IMR-90 (cell line): ENCODE data around the gene TTC28. TPM values are rescaled to one million over a fixed set of nuclear protein-coding genes. Genes with fewer than 3 reads are reported as not detected.
A peak's percentile ranks its signal among the peaks of the same experiment; 100 is the strongest.

Experiments
- ATAC-seq: fragments of 200-7000 bp; cut with Tn5 transposase; 2 replicates; pipeline ENCODE4 v1.9.1; 2020; ENCODE audit warnings: low read depth, mild to moderate bottlenecking, moderate library complexity
- BruUV-seq: library from RNA; stranded (reverse); fragments of 400-500 nt; replicated peaks from 2 replicates; lab custom pipeline; 2021; lab: Mats Ljungman, UMichigan
- CTCF ChIA-PET: fragments of 300-600 bp; formaldehyde crosslinking; extraction: SDS; loops from one replicate; lab custom pipeline; 2021; ENCODE audit warnings: antibody characterized with exemption; lab: Yijun Ruan, JAX
- POLR2A ChIA-PET: fragments of 300-600 bp; sonication (Branson Sonifier 250); formaldehyde crosslinking; loops from one replicate; lab custom pipeline; 2022; ENCODE audit warnings: antibody characterized with exemption; ENCODE audit not compliant: unreplicated experiment; lab: Charles Lee
- DNase-seq: peaks from one replicate; pipeline ENCODE4 v3.0.0; 2013
- H2AFZ ChIP-seq: replicated peaks from 2 replicates; pipeline ENCODE3; 2013; ENCODE audit warnings: low read length, mild to moderate bottlenecking; ENCODE audit not compliant: poor library complexity
- H2AK5ac ChIP-seq: 2 replicates; pipeline ENCODE4 v1.6.1; 2013; ENCODE audit warnings: low read depth, low read length, inconsistent platforms
- H2AK9ac ChIP-seq: replicated peaks from 2 replicates; pipeline ENCODE3; 2013; ENCODE audit warnings: mild to moderate bottlenecking, low read depth, low read length, moderate library complexity; ENCODE audit not compliant: poor library complexity
- H2BK120ac ChIP-seq: 2 replicates; pipeline ENCODE4 v1.6.1; 2013; ENCODE audit warnings: low read depth, low read length, inconsistent platforms
- H2BK15ac ChIP-seq: 3 replicates; pipeline ENCODE4 v1.6.1; 2013; ENCODE audit warnings: low read depth, low read length, inconsistent platforms
- H2BK20ac ChIP-seq: 2 replicates; pipeline ENCODE4 v1.6.1; 2013; ENCODE audit warnings: low read depth, mild to moderate bottlenecking, inconsistent platforms, low read length, moderate library complexity
- H2BK5ac ChIP-seq: 2 replicates; pipeline ENCODE4 v1.6.1; 2013; ENCODE audit warnings: mild to moderate bottlenecking, low read depth, low read length, inconsistent platforms; ENCODE audit not compliant: poor library complexity, severe bottlenecking
- H3K14ac ChIP-seq: replicated peaks from 2 replicates; pipeline ENCODE4 v1.6.1; 2013; ENCODE audit warnings: low read depth, low read length, inconsistent platforms
- H3K18ac ChIP-seq: 2 replicates; pipeline ENCODE4 v1.6.1; 2013; ENCODE audit warnings: low read depth, low read length, control low read depth
- H3K23ac ChIP-seq: 2 replicates; pipeline ENCODE4 v1.6.1; 2013; ENCODE audit warnings: low read depth, low read length, inconsistent platforms
- H3K27ac ChIP-seq: 2 replicates; pipeline ENCODE4 v1.5.1; 2013; ENCODE audit warnings: mild to moderate bottlenecking, control low read depth, low read length; ENCODE audit not compliant: insufficient read depth
- H3K27me3 ChIP-seq: 2 replicates; pipeline ENCODE4 v1.6.1; 2013; ENCODE audit warnings: low read length; ENCODE audit not compliant: control insufficient read depth, insufficient read depth
- H3K36me3 ChIP-seq: 2 replicates; pipeline ENCODE4 v1.6.1; 2013; ENCODE audit warnings: low read length, mixed read lengths; ENCODE audit not compliant: control insufficient read depth, insufficient read depth
- H3K4ac ChIP-seq: 2 replicates; pipeline ENCODE4 v1.6.1; 2013; ENCODE audit warnings: low read depth, low read length, inconsistent platforms
- H3K4me1 ChIP-seq: 2 replicates; pipeline ENCODE4 v1.6.1; 2013; ENCODE audit warnings: low read length, mixed read lengths; ENCODE audit not compliant: control insufficient read depth, insufficient read depth
- H3K4me2 ChIP-seq: 2 replicates; pipeline ENCODE4 v1.6.1; 2013; ENCODE audit warnings: low read depth, mild to moderate bottlenecking, control low read depth, low read length, moderate library complexity
- H3K4me3 ChIP-seq: 2 replicates; pipeline ENCODE4 v1.5.1; 2013; ENCODE audit warnings: low read depth, mild to moderate bottlenecking, control low read depth, low read length, moderate library complexity; ENCODE audit not compliant: insufficient read depth
- H3K56ac ChIP-seq: 2 replicates; pipeline ENCODE4 v1.6.1; 2013; ENCODE audit warnings: low read length, inconsistent platforms; ENCODE audit not compliant: insufficient read depth; ENCODE audit errors: extremely low read depth
- H3K79me1 ChIP-seq, 2 experiments: 2 replicates each; pipeline ENCODE4 v1.6.1; 2013; ENCODE audit warnings: low read length in 2 of 2, inconsistent platforms in 1 of 2, low read depth in 1 of 2
- H3K9ac ChIP-seq: 2 replicates; pipeline ENCODE4 v1.6.1; 2013; ENCODE audit warnings: low read depth, low read length, control low read depth
- H3K9me1 ChIP-seq: 2 replicates; pipeline ENCODE4 v1.6.1; 2013; ENCODE audit warnings: low read length, inconsistent platforms; ENCODE audit not compliant: insufficient read depth
- H3K9me3 ChIP-seq: 2 replicates; pipeline ENCODE4 v1.6.1; 2013; ENCODE audit warnings: low read length; ENCODE audit not compliant: control insufficient read depth, insufficient read depth
- H4K20me1 ChIP-seq: 2 replicates; pipeline ENCODE4 v1.6.1; 2013; ENCODE audit warnings: low read length, inconsistent platforms; ENCODE audit not compliant: insufficient read depth
- H4K5ac ChIP-seq: 2 replicates; pipeline ENCODE4 v1.6.1; 2013; ENCODE audit warnings: mild to moderate bottlenecking, low read depth, low read length, control low read depth
- H4K8ac ChIP-seq, 2 experiments: 2 replicates each; pipeline ENCODE4 v1.6.1; 2013; ENCODE audit warnings: low read depth in 2 of 2, low read length in 2 of 2, control low read depth in 1 of 2, inconsistent platforms in 1 of 2
- H4K91ac ChIP-seq: 2 replicates; pipeline ENCODE4 v1.6.1; 2013; ENCODE audit warnings: low read depth, low read length, inconsistent platforms; ENCODE audit not compliant: insufficient read depth
- BHLHE40 ChIP-seq: fragments of 150-350 bp; IDR thresholded peaks from 2 replicates; pipeline ENCODE4 v1.6.1; 2016; ENCODE audit warnings: mild to moderate bottlenecking, low read depth, low read length
- CEBPB ChIP-seq: IDR thresholded peaks from 2 replicates; pipeline ENCODE4 v1.6.1; 2012; ENCODE audit warnings: low read depth, low read length, improper control_type of control experiment
- CHD1 ChIP-seq: IDR thresholded peaks from 2 replicates; pipeline ENCODE4 v1.6.1; 2012; ENCODE audit warnings: low read depth, low read length, improper control_type of control experiment
- ELK1 ChIP-seq: fragments of 150-350 bp; IDR thresholded peaks from 2 replicates; pipeline ENCODE4 v1.6.1; 2016; ENCODE audit warnings: low read depth, mild to moderate bottlenecking, low read length, moderate library complexity, borderline replicate concordance
- FOS ChIP-seq: fragments of 150-350 bp; IDR thresholded peaks from 2 replicates; pipeline ENCODE4 v1.6.1; 2016; ENCODE audit warnings: low read depth, low read length
- MAFK ChIP-seq: IDR thresholded peaks from 2 replicates; pipeline ENCODE4 v1.6.1; 2012; ENCODE audit warnings: low read depth, low read length, improper control_type of control experiment
- MAZ ChIP-seq: IDR thresholded peaks from 2 replicates; pipeline ENCODE4 v1.6.1; 2012; ENCODE audit warnings: low read depth, mild to moderate bottlenecking, low read length, improper control_type of control experiment, moderate library complexity, borderline replicate concordance
- MXI1 ChIP-seq: IDR thresholded peaks from 2 replicates; pipeline ENCODE4 v1.6.1; 2012; ENCODE audit warnings: low read depth, mild to moderate bottlenecking, low read length, moderate library complexity, borderline replicate concordance
- NFE2L2 ChIP-seq: fragments of 150-350 bp; IDR thresholded peaks from 2 replicates; pipeline ENCODE4 v1.6.1; 2016; ENCODE audit warnings: low read depth, mild to moderate bottlenecking, low read length
- POLR2A ChIP-seq: IDR thresholded peaks from 2 replicates; pipeline ENCODE4 v1.6.1; 2012; ENCODE audit warnings: mild to moderate bottlenecking, low read depth, low read length
- RCOR1 ChIP-seq: IDR thresholded peaks from 2 replicates; pipeline ENCODE4 v1.6.1; 2012; ENCODE audit warnings: mild to moderate bottlenecking, low read length, improper control_type of control experiment; ENCODE audit not compliant: insufficient replicate concordance
- RFX5 ChIP-seq: IDR thresholded peaks from 2 replicates; pipeline ENCODE4 v1.8.0; 2012; ENCODE audit warnings: low read depth, mild to moderate bottlenecking, low read length, moderate library complexity
- SMC3 ChIP-seq: fragments of 150-350 bp; IDR thresholded peaks from 2 replicates; pipeline ENCODE4 v1.6.1; 2016; ENCODE audit warnings: low read depth, mild to moderate bottlenecking, antibody characterized with exemption, low read length, moderate library complexity
- USF2 ChIP-seq: fragments of 150-350 bp; IDR thresholded peaks from 2 replicates; pipeline ENCODE4 v1.6.1; 2017; ENCODE audit warnings: mild to moderate bottlenecking, antibody characterized with exemption, low read length, low read depth
- WGBS, 2 experiments: methylation state at CpG; one replicate each; pipeline versions ENCODE4 v1.1.5 to v1.1.7; 2013; ENCODE audit warnings: missing lambda C conversion rate in 2 of 2; ENCODE audit not compliant: insufficient read length in 1 of 2; ENCODE audit errors: extremely low coverage in 2 of 2; 5-methylcytosine and 5-hydroxymethylcytosine counted together
- dilution Hi-C: fragments of 300-500 bp; cut with HindIII; formaldehyde crosslinking; loops from one replicate; pipeline ENCODE4 v1.14.3; 2018; ENCODE audit warnings: low sequenced_read_pairs; ENCODE audit not compliant: unreplicated experiment
- in situ Hi-C: fragments of 300-500 bp; cut with MboI; formaldehyde crosslinking; loops from 3 replicates; pipeline ENCODE4 v1.14.3; 2019; ENCODE audit warnings: low sequenced_read_pairs, inconsistent platforms, mixed read lengths
- intact Hi-C: fragments of 100-400 bp; cut with micrococcal nuclease; formaldehyde crosslinking; loops from 2 replicates; pipeline ENCODE4 v1.10.0; 2022
- polyA plus RNA-seq, 3 experiments: library from polyadenylated mRNA; depleted of rRNA; stranded (reverse); fragments of >200 nt; gene quantifications; 2 replicates each; pipeline ENCODE4 v1.2.3, GENCODE V29; 2012; ENCODE audit warnings: low replicate concordance in 1 of 3
- total RNA-seq: library from RNA; depleted of rRNA; stranded (reverse); fragments of >200 nt; gene quantifications from 2 replicates; pipeline ENCODE4 v1.2.3, GENCODE V29; 2012

Gene TTC28
- total and polyA plus RNA-seq, 2 of the 4 experiments (the other 2 are of a cell fraction) = 5.6 to 13.3 TPM

- Histone ChIP-seq H3K27ac (peak overlapping the region; percentile 40), H3K9me3 (no peaks in the 10 kb centered on the region), H4K8ac (peak overlapping the region in 1 of 2 experiments; percentile 47; a peak in 3 of 4 replicates), H4K91ac (peak overlapping the region; percentile 39; the same call in 1 of the 2 replicates), H3K4ac (peak overlapping the region; percentile 87), H4K20me1 (peaks cover 3% of the 10 kb centered on the region; the same call in 1 of the 2 replicates), H2BK5ac (peak overlapping the region; percentile 90), H2AK5ac (peak overlapping the region; percentile 82; the same call in 1 of the 2 replicates), H3K56ac (no peak overlapping the region), H3K36me3 (no peaks in the 10 kb centered on the region), H2BK120ac (peak overlapping the region; percentile 90), H2AK9ac (peak overlapping the region; percentile 1), H3K79me1 (peaks cover 0 to 6% of the 10 kb centered on the region in 2 experiments; a peak in 2 of 4 replicates), H3K18ac (peak overlapping the region; percentile 32; the same call in 1 of the 2 replicates), H3K4me2 (peak overlapping the region; percentile 9; the same call in 1 of the 2 replicates), H3K9me1 (peaks cover 22% of the 10 kb centered on the region), H3K14ac (peak overlapping the region; percentile 81), H3K4me3 (no peak overlapping the region), H3K9ac (no peak overlapping the region), H2AFZ (peak overlapping the region; percentile 28), H2BK15ac (peak overlapping the region; percentile 59; the same call in 1 of the 3 replicates), H3K23ac (peak overlapping the region; percentile 19), H4K5ac (peak overlapping the region; percentile 15; the same call in 1 of the 2 replicates), H3K4me1 (peaks cover 25% of the 10 kb centered on the region), H2BK20ac (peak overlapping the region; percentile 52), H3K27me3 (no peaks in the 10 kb centered on the region)
- ATAC-seq (peak; percentile 88), DNase-seq (peak; percentile 90)
- dilution Hi-C loops = no loop called here
- ChIA-PET CTCF (interaction anchor here (1.0 kb wide), 1 partner anchor 21 kb away, joined by 3 read pairs; no protein-coding TSS in a partner anchor), POLR2A (no interaction called here)
- in situ Hi-C loops = no loop called here
- intact Hi-C loops = loop anchor here (10.0 kb wide), 1 partner anchor 479 kb away; no protein-coding TSS in a partner anchor
- no TSS peak for BruUV-seq
- 0% methylated on average over 2 of the region's 2 CpGs; no CpG with 5 or more reads in 1 of the 2 experiments for WGBS, 2 experiments
- TF ChIP-seq BHLHE40 = peak; percentile 80
- TF ChIP-seq CHD1 = no peak
- TF ChIP-seq USF2 = no peak
- TF ChIP-seq NFE2L2 = 0 out of 2 replicates have a peak, but pooled peaks have one; percentile 19
- no peak for TF ChIP-seq MAZ
- 0 out of 2 replicates have a peak, but pooled peaks have one; percentile 27 for TF ChIP-seq FOS
- peak; percentile 9 for TF ChIP-seq RCOR1
- no peak for TF ChIP-seq MXI1
- TF ChIP-seq POLR2A = no peak
- TF ChIP-seq CEBPB = no peak
- no peak; the same call in 1 of the 2 replicates for TF ChIP-seq SMC3
- peak; percentile 18; the same call in 1 of the 2 replicates for TF ChIP-seq MAFK
- peak; percentile 68; the same call in 1 of the 2 replicates for TF ChIP-seq RFX5
- no peak for TF ChIP-seq ELK1
Measured at GRCh38 chr22:28116219-28116673, 563.4 kb downstream of the TTC28 start.
